ENCODE data around the gene ARHGEF17. TPM values are rescaled to one million over a fixed set of nuclear protein-coding genes. Genes with fewer than 3 reads are reported as not detected.

The ARHGEF17 gene
- total RNA-seq, 4 donors from 2014 or later: 12.0 to 44.9 (median 27.1) TPM

- DNase-seq: no peak
- intact Hi-C loops (cut with DNase I; ENCODE audit: low total_unique reads): loop anchor here (1.0 to 10.0 kb wide), 2 partner anchors 28 to 358 kb away; no protein-coding TSS in a partner anchor
- H3K36me3 ChIP-seq: no peaks in the 10 kb centered on the region
- H3K4me3 ChIP-seq: peak overlapping the region; percentile 2 to 63 (median 54)
- peaks cover 3 to 48% (median 23%) of the 10 kb centered on the region in 4 donors for H3K4me1 ChIP-seq
- H3K27me3 ChIP-seq: peaks cover 13% of the 10 kb centered on the region
- WGBS, 2 donors (ENCODE audit: low coverage in 1 of 2): 16 to 19% methylated on average over 18 of the region's 18 CpGs
- in situ Hi-C loops (cut with MboI; ENCODE audit: low pct_ligation_motif_present in 1 of 4, low pct_unique_long_range_greater_than_20kb in 1 of 4, low sequenced_read_pairs in 3 of 4): loop anchor here in 1 of 4 donors (5.0 kb wide), 1 partner anchor 35 kb away; no protein-coding TSS in a partner anchor
- TF ChIP-seq EP300 (IDR thresholded peaks at IDR 0.05; ENCODE audit: low read depth): no peak
- H3K27ac ChIP-seq: peak overlapping the region; percentile 95 to 99 (median 95)
- H3K9me3 ChIP-seq: no peaks in the 10 kb centered on the region
Measured at GRCh38 chr11:73306977-73307322, 1.1 kb upstream of the ARHGEF17 start.

DNA sequence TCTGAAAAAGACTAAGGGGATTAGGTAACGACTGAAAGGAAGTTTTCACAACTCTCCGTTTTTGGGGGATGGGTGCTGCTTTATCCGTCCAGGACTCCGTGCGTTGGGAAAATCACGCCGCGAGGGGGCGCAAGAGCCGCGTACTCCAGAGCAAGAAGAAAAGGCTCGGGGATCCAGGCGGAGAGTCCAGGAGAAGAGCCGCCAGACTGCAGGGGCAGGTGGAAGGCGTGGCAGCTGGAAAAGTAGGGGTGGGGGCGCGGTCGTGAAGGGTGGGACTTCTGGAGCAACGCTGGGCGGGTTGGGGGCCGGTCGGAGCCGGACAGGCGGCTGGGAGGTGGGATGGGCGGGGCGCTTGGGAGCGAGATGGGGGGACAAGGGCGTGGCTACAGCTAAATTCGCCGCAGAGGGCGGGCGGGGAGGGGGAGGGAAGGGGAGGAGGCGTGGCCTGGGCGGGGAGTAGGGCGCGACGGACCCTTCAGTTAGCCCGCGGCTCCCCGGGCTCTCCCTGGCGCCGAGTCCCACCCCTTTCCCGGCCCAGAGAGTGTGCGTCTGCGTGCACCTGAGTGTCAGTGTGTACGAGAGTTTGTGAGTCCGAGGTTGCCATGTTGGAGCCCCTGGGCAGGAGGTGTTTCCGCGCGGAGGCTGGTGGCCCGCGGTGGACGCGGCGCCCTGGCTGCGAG, 613 bp upstream of the ARHGEF17 start:
- DNase-seq: peak; percentile 97
- in situ Hi-C loops (cut with MboI; ENCODE audit: low pct_ligation_motif_present in 1 of 4, low pct_unique_long_range_greater_than_20kb in 1 of 4, low sequenced_read_pairs in 3 of 4) (loop anchor here in 1 of 4 donors (5.0 kb wide), 1 partner anchor 35 kb away; no protein-coding TSS in a partner anchor), intact Hi-C loops (cut with DNase I; ENCODE audit: low total_unique reads) (loop anchor here (1.0 to 10.0 kb wide), 2 partner anchors 28 to 357 kb away; no protein-coding TSS in a partner anchor)
- TF ChIP-seq EP300 (IDR thresholded peaks at IDR 0.05; ENCODE audit: low read depth) (no peak), POLR2AphosphoS5 (IDR thresholded peaks at IDR 0.05) (peak; percentile 65 to 84 (median 78)), POLR2A (IDR thresholded peaks at IDR 0.05) (peak; percentile 68), CTCF (IDR thresholded peaks at IDR 0.05) (peak; percentile 74 to 96 (median 88))
- no peaks in the 10 kb centered on the region for H3K36me3 ChIP-seq
- H3K4me3 ChIP-seq: peak overlapping the region; percentile 45 to 88 (median 62)
- H3K27me3 ChIP-seq: peaks cover 13% of the 10 kb centered on the region
- H3K4me1 ChIP-seq: peaks cover 3 to 52% (median 25%) of the 10 kb centered on the region in 4 donors
- no peaks in the 10 kb centered on the region for H3K9me3 ChIP-seq
- WGBS, 2 donors (ENCODE audit: low coverage in 1 of 2): 2% methylated on average over 48 of the region's 56 CpGs; no CpG with 5 or more reads in 1 of the 2 donors
- peak overlapping the region; percentile 95 to 99 (median 95) for H3K27ac ChIP-seq

GRCh38 chr11:73308961-73309919, 1.2 kb downstream of the ARHGEF17 start:
- Histone ChIP-seq H3K9me3 (no peaks in the 10 kb centered on the region), H3K36me3 (no peaks in the 10 kb centered on the region), H3K27me3 (peaks cover 13% of the 10 kb centered on the region), H3K4me1 (peaks cover 3 to 67% (median 36%) of the 10 kb centered on the region in 4 donors), H3K27ac (peak overlapping the region; percentile 95 to 99 (median 95)), H3K4me3 (peak overlapping the region; percentile 45 to 88 (median 62))
- intact Hi-C loops (cut with DNase I; ENCODE audit: low total_unique reads) (loop anchor here (10.0 kb wide), 1 partner anchor 356 kb away; no protein-coding TSS in a partner anchor), in situ Hi-C loops (cut with MboI; ENCODE audit: low pct_ligation_motif_present in 1 of 4, low pct_unique_long_range_greater_than_20kb in 1 of 4, low sequenced_read_pairs in 3 of 4) (loop anchor here in 1 of 4 donors (5.0 kb wide), 1 partner anchor 33 kb away; no protein-coding TSS in a partner anchor)
- TF ChIP-seq EP300 (IDR thresholded peaks at IDR 0.05; ENCODE audit: low read depth): no peak
- TF ChIP-seq POLR2A (IDR thresholded peaks at IDR 0.05): peak; percentile 77
- peak; percentile 76 to 85 (median 82) for TF ChIP-seq POLR2AphosphoS5 (IDR thresholded peaks at IDR 0.05)
- TF ChIP-seq CTCF (IDR thresholded peaks at IDR 0.05): no peak
- WGBS, 2 donors (ENCODE audit: low coverage in 1 of 2): 10% methylated on average over 53 of the region's 78 CpGs; no CpG with 5 or more reads in 1 of the 2 donors
- peak; percentile 84 for DNase-seq

GRCh38 chr11:73310076-73310475, 2.0 kb downstream of the ARHGEF17 start:
- Histone ChIP-seq H3K36me3 (no peaks in the 10 kb centered on the region), H3K27ac (peak overlapping the region; percentile 95 to 99 (median 95)), H3K9me3 (no peaks in the 10 kb centered on the region), H3K27me3 (peaks cover 13% of the 10 kb centered on the region), H3K4me1 (peaks cover 5 to 75% (median 40%) of the 10 kb centered on the region in 4 donors), H3K4me3 (peak overlapping the region; percentile 23 to 63 (median 54))
- intact Hi-C loops (cut with DNase I; ENCODE audit: low total_unique reads) (no loop called here), in situ Hi-C loops (cut with MboI; ENCODE audit: low pct_ligation_motif_present in 1 of 4, low pct_unique_long_range_greater_than_20kb in 1 of 4, low sequenced_read_pairs in 3 of 4) (no loop called here)
- DNase-seq: no peak
- TF ChIP-seq EP300 (IDR thresholded peaks at IDR 0.05; ENCODE audit: low read depth) (no peak), CTCF (IDR thresholded peaks at IDR 0.05) (no peak), POLR2AphosphoS5 (IDR thresholded peaks at IDR 0.05) (no peak), POLR2A (IDR thresholded peaks at IDR 0.05) (no peak)
- 40 to 59% methylated on average over 1 to 11 of the region's 16 CpGs for WGBS, 2 donors (ENCODE audit: low coverage in 1 of 2)

Data from transverse colon (tissue), 4 donors.